Psoas muscle (tissue), 8 donors: ENCODE measurements around the gene ABL2. TPM values are rescaled to one million over a fixed set of nuclear protein-coding genes. Genes with fewer than 3 reads are reported as not detected.
A peak's percentile ranks its signal among the peaks of the same experiment; 100 is the strongest.
"Not testable (repeated sequence)": the region's sequence is repeated elsewhere in the genome, so short reads cannot be mapped to it uniquely, and the experiment has no call there.

Source experiments
- ATAC-seq, 4 donors: fragments of 200-7000 bp; cut with Tn5 transposase; one replicate each; pipeline ENCODE4 v1.9.1; 2020; ENCODE audit warnings: moderate library complexity in 3 of 4, mild to moderate bottlenecking in 2 of 4
- DNase-seq, 2 donors: peaks; one replicate each; pipeline ENCODE4 v3.0.0-alpha.2; 2020
- H3K27ac ChIP-seq: fragments of 200-600 bp; one replicate; pipeline ENCODE4 v1.8.0; 2022
- H3K27me3 ChIP-seq, 3 donors: fragments of 200-600 bp in 1 of 3; one replicate each; pipeline versions ENCODE4 v1.6.1 to v1.8.0; 2013 to 2022; ENCODE audit warnings: low read length in 2 of 3, mild to moderate bottlenecking in 2 of 3, moderate library complexity in 1 of 3; ENCODE audit not compliant: insufficient read depth in 3 of 3
- H3K36me3 ChIP-seq, 2 donors: fragments of 200-600 bp in 1 of 2; one replicate each; pipeline versions ENCODE4 v1.6.1 to v1.8.0; 2013 to 2022; ENCODE audit warnings: low read depth in 1 of 2, mild to moderate bottlenecking in 1 of 2, moderate library complexity in 1 of 2; ENCODE audit not compliant: insufficient read depth in 1 of 2
- H3K4me1 ChIP-seq: fragments of 200-600 bp; one replicate; pipeline ENCODE4 v1.8.0; 2022
- H3K4me3 ChIP-seq: fragments of 200-600 bp; one replicate; pipeline ENCODE4 v1.8.0; 2022; ENCODE audit warnings: mild to moderate bottlenecking
- H3K9me3 ChIP-seq: fragments of 200-600 bp; one replicate; pipeline ENCODE4 v1.8.0; 2022
- WGBS, 3 donors: extraction: QIAGEN DNeasy Blood & Tissue Kit; methylation state at CpG; one replicate each; pipeline versions ENCODE4 v1.1.6 to v1.1.7; 2013; 5-methylcytosine and 5-hydroxymethylcytosine counted together
- intact Hi-C, 2 donors: fragments of 100-400 bp; cut with DNase I; formaldehyde crosslinking; loops; one replicate each; pipeline versions ENCODE4 v1.11.0 to v1.14.2; 2022
- polyA plus RNA-seq, 3 donors: library from polyadenylated mRNA; stranded (reverse); fragments of 200-250 nt; gene quantifications; one replicate each; pipeline ENCODE4 v1.2.3, GENCODE V29; 2013
- total RNA-seq, 4 donors: library from RNA; stranded (reverse); fragmentation: NEBNext Ultra II Directional in 2 of 4; extraction: Animal tissue kit (Norgen Biotek cat#: 25700) in 2 of 4; gene quantifications; one replicate each; pipeline versions ENCODE4 v1.2.1 to v1.2.4, GENCODE V29; 2021 to 2023
- TF ChIP-seq, protein P1 (sequence below): fragments of 200-600 bp; IDR thresholded peaks from one replicate; pipeline ENCODE4 v1.8.0; 2022; ENCODE audit warnings: antibody characterized with exemption
- donor health status: healthy with polysubstance abuse.
- donor health status: DM: no; HTN: no; CAD: no; lungs with moderate emphysema.
- donor health status: Bipolar disorder and iron deficiency.
- donor health status: healthy.
- donor health status: DM: yes; HTN: yes; CAD: no.
- donor health status: DM: no; HTN: no; CAD: no.
- donor health status: DM: no; HTN: no; CAD: no.
- donor health status: DM: yes; HTN: yes; CAD: no.

The ABL2 gene
- total and polyA plus RNA-seq, 7 donors: 1.4 to 11.7 (median 8.6) TPM

DNA sequence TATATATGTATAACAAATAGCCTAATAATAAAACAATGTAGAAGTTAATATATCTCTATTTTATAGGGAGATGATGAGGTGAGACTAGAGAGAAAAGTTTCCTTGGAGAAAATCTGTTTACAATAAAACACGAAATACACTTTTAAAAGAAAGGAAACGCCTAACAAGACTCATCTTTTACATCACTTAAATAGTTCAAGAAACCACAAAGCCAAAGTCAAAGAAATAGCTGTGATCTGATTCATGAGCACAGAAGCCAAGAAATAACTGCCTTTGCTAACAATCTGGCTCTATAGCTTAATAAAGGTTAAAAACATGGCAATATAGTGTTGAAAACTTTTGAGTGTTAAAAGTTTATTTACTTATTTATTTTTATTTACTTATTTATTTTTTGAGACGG lies 86.2 kb downstream of the ABL2 start:
- WGBS, 3 donors: 78 to 82% (median 80%) methylated on average over 3 of the region's 3 CpGs
- H3K4me3 ChIP-seq: peak overlapping the region; percentile 39
- intact Hi-C loops: no loop called here
- H3K4me1 ChIP-seq: peaks cover 32% of the 10 kb centered on the region
- no peaks in the 10 kb centered on the region for H3K27me3 ChIP-seq
- TF ChIP-seq, protein P1, sequence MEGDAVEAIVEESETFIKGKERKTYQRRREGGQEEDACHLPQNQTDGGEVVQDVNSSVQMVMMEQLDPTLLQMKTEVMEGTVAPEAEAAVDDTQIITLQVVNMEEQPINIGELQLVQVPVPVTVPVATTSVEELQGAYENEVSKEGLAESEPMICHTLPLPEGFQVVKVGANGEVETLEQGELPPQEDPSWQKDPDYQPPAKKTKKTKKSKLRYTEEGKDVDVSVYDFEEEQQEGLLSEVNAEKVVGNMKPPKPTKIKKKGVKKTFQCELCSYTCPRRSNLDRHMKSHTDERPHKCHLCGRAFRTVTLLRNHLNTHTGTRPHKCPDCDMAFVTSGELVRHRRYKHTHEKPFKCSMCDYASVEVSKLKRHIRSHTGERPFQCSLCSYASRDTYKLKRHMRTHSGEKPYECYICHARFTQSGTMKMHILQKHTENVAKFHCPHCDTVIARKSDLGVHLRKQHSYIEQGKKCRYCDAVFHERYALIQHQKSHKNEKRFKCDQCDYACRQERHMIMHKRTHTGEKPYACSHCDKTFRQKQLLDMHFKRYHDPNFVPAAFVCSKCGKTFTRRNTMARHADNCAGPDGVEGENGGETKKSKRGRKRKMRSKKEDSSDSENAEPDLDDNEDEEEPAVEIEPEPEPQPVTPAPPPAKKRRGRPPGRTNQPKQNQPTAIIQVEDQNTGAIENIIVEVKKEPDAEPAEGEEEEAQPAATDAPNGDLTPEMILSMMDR: no peak
- peak in 3 of 4 donors; percentile 31 to 52 (median 49) for ATAC-seq
- no peak for DNase-seq
- H3K27ac ChIP-seq: peak overlapping the region; percentile 53
- H3K9me3 ChIP-seq: no peaks in the 10 kb centered on the region
- H3K36me3 ChIP-seq: peaks cover 0 to 2% of the 10 kb centered on the region in 2 donors

DNA sequence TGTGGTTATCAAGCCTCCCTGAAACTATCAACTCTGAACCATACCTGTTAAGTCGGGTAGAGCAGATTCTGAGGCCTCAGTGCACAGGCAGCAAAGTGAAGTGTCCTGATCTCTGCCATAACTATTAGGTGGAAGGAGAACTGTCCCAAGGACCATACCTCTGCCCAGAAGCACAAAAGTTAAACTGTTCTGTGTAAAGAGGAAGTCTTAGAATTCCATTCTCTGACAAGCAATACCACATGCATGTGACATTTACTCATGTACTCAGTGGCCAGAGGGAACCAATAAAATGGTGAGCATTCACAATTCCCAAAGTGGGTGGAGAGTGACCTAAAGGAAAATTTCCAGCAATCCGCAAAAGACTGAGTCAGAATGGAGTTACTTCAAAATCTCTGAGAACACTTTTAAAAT lies 86.6 kb downstream of the ABL2 start:
- peak overlapping the region; percentile 39 for H3K4me3 ChIP-seq
- H3K27me3 ChIP-seq: no peaks in the 10 kb centered on the region
- DNase-seq (no peak), ATAC-seq (peak; percentile 58 to 74 (median 66))
- peak overlapping the region; percentile 53 for H3K27ac ChIP-seq
- WGBS, 3 donors: 87 to 92% (median 91%) methylated on average over 2 of the region's 2 CpGs
- H3K9me3 ChIP-seq: no peaks in the 10 kb centered on the region
- peaks cover 36% of the 10 kb centered on the region for H3K4me1 ChIP-seq
- TF ChIP-seq, protein P1: no peak
- peaks cover 0 to 2% of the 10 kb centered on the region in 2 donors for H3K36me3 ChIP-seq
- intact Hi-C loops: no loop called here

DNA sequence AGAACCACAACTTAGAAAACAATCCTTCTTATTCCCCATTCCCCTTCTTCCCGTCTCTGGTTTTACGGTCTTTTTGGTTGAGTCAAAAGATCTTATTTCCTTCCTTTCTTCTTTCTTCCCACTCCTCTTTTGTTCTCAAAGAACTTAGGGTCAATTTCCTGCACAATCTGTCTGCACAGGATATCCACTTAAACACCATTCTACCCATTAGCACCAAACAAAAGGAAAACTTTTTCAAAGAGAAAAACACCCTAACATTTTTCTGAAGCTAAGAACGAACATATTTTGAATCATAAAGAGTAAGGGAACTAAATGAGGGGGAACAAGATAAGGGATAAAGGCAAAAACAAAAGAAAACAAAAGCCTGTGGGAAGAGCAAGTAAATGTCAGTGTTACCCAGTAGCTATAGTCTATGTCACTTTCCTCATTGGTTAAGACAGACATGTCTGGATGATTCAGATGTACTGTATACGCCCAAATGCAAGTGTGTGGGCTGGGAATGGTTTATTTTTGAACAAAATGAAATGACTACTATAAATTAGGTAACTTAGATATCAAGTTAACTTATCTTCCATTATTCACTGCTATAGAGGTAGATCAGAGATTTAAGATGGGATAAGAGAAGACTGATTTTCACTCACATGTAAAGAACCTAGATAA lies 87.8 kb downstream of the ABL2 start:
- Histone ChIP-seq H3K27me3 (no peaks in the 10 kb centered on the region), H3K4me1 (peaks cover 45% of the 10 kb centered on the region), H3K27ac (peak overlapping the region; percentile 42), H3K36me3 (peaks cover 0 to 2% of the 10 kb centered on the region in 2 donors), H3K9me3 (no peaks in the 10 kb centered on the region), H3K4me3 (peak overlapping the region; percentile 39)
- DNase-seq: no peak
- peak in 1 of 4 donors; percentile 48 for ATAC-seq
- 54 to 75% (median 69%) methylated on average over 4 of the region's 4 CpGs for WGBS, 3 donors
- intact Hi-C loops: no loop called here
- TF ChIP-seq, protein P1: no peak

DNA sequence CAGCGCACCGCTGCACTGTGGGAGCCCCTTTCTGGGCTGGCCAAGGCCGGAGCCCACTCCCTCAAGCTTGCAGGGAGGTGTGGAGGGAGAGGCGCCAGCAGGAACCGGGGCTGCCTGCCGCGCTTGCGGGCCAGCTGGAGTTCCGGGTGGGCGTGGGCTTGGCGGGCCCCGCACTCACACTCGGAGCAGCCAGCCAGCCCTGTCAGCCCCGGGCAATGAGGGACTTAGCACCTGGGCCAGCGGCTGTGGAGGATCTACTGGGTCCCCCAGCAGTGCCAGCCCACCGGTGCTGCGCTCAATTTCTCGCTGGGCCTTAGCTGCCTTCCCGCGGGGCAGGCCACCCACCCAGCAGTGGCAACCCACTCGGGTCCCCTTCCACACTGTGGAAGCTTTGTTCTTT lies 90.7 kb downstream of the ABL2 start:
- H3K9me3 ChIP-seq, intact Hi-C loops, H3K27ac ChIP-seq, H3K27me3 ChIP-seq, H3K4me3 ChIP-seq, DNase-seq, ATAC-seq, H3K36me3 ChIP-seq: not testable (repeated sequence)
- peaks cover 45% of the 10 kb centered on the region for H3K4me1 ChIP-seq
- 95 to 96% (median 96%) methylated on average over 16 to 21 of the region's 21 CpGs for WGBS, 3 donors

DNA sequence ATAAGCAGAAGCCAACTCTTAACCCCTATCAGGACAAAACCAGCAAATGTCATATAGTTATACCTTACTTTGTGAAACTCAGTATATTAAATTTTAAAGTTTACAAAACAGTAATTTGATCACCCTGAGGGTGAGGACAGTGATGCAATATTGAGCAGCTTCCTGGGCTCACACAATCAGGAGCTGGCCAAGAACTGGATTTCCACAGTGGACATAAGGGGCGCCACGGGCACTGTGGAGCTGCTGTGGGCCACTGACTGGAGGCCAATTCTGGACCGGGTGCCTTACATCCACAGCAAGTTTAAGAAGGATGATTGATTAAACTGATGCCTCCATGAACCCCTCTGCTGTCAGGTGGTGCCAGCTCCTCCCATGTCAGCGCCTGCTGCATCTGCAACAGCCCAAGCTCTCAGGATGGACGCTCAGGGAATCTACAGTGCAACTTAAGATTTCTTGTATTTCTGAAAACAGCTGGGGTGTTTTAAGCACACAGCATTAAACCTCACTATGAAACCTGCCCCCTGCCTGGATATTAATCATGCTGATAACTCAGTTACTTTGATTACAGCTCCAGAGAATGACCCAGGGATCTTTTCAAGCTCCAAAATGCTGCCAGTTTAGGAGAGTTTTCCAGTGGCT lies 91.7 kb downstream of the ABL2 start:
- ATAC-seq: peak; percentile 77 to 95 (median 88)
- Histone ChIP-seq H3K4me1 (peaks cover 37% of the 10 kb centered on the region), H3K36me3 (peaks cover 0 to 2% of the 10 kb centered on the region in 2 donors), H3K27ac (no peak overlapping the region), H3K27me3 (no peaks in the 10 kb centered on the region), H3K4me3 (no peak overlapping the region), H3K9me3 (no peaks in the 10 kb centered on the region)
- TF ChIP-seq, protein P1: no peak
- peak in 1 of 2 donors; percentile 55 for DNase-seq
- intact Hi-C loops: no loop called here
- WGBS, 3 donors: 50 to 61% (median 56%) methylated on average over 5 of the region's 5 CpGs

DNA sequence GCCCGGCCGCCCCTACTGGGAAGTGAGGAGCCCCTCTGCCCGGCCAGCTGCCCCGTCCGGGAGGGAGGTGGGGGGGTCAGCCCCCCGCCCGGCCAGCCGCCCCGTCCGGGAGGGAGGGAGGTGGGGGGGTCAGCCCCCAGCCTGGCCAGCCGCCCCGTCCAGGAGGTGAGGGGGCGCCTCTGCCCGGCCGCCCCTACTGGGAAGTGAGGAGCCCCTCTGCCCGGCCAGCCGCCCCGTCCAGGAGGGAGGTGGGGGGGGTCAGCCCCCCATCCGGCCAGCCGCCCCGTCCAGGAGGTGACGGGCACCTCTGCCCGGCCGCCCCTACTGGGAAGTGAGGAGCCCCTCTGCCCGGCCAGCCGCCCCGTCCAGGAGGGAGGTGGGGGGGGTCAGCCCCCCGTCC lies 93.8 kb downstream of the ABL2 start:
- H3K27me3 ChIP-seq, DNase-seq, H3K27ac ChIP-seq, H3K4me3 ChIP-seq, H3K36me3 ChIP-seq, H3K9me3 ChIP-seq, ATAC-seq, intact Hi-C loops: not testable (repeated sequence)
- H3K4me1 ChIP-seq: peaks cover 16% of the 10 kb centered on the region
- 89 to 97% (median 96%) methylated on average over 7 to 21 of the region's 28 CpGs for WGBS, 3 donors

DNA sequence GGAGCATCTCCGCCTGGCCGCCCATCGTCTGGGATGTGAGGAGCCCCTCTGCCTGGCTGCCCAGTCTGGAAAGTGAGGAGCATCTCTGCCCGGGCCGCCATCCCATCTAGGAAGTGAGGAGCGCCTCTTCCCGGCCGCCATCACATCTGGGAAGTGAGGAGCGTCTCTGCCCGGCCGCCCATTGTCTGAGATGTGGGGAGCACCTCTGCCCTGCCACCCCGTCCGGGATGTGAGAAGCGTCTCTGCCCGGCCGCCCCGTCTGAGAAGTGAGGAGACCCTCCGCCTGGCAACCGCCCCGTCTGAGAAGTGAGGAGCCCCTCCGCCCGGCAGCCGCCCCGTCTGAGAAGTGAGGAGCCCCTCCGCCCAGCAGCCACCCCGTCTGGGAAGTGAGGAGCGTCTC lies 94.3 kb downstream of the ABL2 start:
- intact Hi-C loops, ATAC-seq: not testable (repeated sequence)
- WGBS, 3 donors: 93 to 100% (median 99%) methylated on average over 6 to 21 of the region's 27 CpGs

More for the DNA sequence above, 94.3 kb downstream of the ABL2 start:
- not testable (repeated sequence) for H3K36me3 ChIP-seq, H3K4me3 ChIP-seq, H3K27ac ChIP-seq, DNase-seq, H3K27me3 ChIP-seq, H3K9me3 ChIP-seq
- peaks cover 14% of the 10 kb centered on the region for H3K4me1 ChIP-seq
